Measurements from ENCODE around the gene SORBS2.

The SORBS2 gene

GRCh38 chr4:185797596-185798338 is 14.2 kb downstream of the SORBS2 start:
- H3K27ac ChIP-seq (ENCODE audit: low read length) = no peak overlapping the region
- H3K4me1 ChIP-seq (ENCODE audit: control insufficient read depth in 1 of 2, insufficient read depth in 2 of 2, low read length in 2 of 2) = no peaks in the 10 kb centered on the region
- H3K36me3 ChIP-seq (ENCODE audit: control insufficient read depth in 1 of 2, insufficient read depth in 2 of 2, low read length in 2 of 2) = no peaks in the 10 kb centered on the region
- no peaks in the 10 kb centered on the region for H3K9me3 ChIP-seq (ENCODE audit: control insufficient read depth in 1 of 2, low read length in 2 of 2)
- H3K4me3 ChIP-seq (ENCODE audit: low read depth in 1 of 2, low read length in 2 of 2) = no peak overlapping the region
- no peaks in the 10 kb centered on the region for H3K27me3 ChIP-seq (ENCODE audit: low read depth, low read length)

GRCh38 chr4:185797018-185797417 is 15.0 kb downstream of the SORBS2 start:
- no peak overlapping the region for H3K4me3 ChIP-seq (ENCODE audit: low read depth in 1 of 2, low read length in 2 of 2)
- no peaks in the 10 kb centered on the region for H3K4me1 ChIP-seq (ENCODE audit: control insufficient read depth in 1 of 2, insufficient read depth in 2 of 2, low read length in 2 of 2)
- H3K27me3 ChIP-seq (ENCODE audit: low read depth, low read length) = no peaks in the 10 kb centered on the region
- no peaks in the 10 kb centered on the region for H3K9me3 ChIP-seq (ENCODE audit: control insufficient read depth in 1 of 2, low read length in 2 of 2)
- H3K36me3 ChIP-seq (ENCODE audit: control insufficient read depth in 1 of 2, insufficient read depth in 2 of 2, low read length in 2 of 2) = no peaks in the 10 kb centered on the region
- H3K27ac ChIP-seq (ENCODE audit: low read length) = no peak overlapping the region

DNA sequence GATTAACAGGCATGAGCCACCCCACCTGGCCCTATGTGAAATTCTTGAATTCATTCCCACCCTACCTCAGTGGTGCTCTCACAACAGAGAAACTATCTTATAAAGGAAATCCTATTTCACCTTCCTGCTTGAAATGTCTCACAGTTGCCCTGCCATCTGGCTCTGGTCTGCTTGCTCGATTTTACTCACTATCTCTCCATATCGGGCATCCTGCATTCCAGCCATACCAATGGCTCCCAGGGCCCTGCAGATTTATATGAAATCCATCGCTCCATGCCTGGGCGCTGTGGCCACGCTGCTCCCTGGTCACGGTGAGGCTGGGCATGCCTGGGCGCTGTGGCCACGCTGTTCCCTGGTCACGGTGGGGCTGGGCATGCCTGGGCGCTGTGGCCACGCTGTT is 15.8 kb downstream of the SORBS2 start:
- no peak overlapping the region for H3K27ac ChIP-seq (ENCODE audit: low read length)
- H3K4me1 ChIP-seq (ENCODE audit: control insufficient read depth in 1 of 2, insufficient read depth in 2 of 2, low read length in 2 of 2) = no peaks in the 10 kb centered on the region
- H3K9me3 ChIP-seq (ENCODE audit: control insufficient read depth in 1 of 2, low read length in 2 of 2) = no peaks in the 10 kb centered on the region

GRCh38 chr4:185794637-185795036 is 17.4 kb downstream of the SORBS2 start:
- no peak overlapping the region for H3K4me3 ChIP-seq (ENCODE audit: low read depth in 1 of 2, low read length in 2 of 2)
- no peaks in the 10 kb centered on the region for H3K9me3 ChIP-seq (ENCODE audit: control insufficient read depth in 1 of 2, low read length in 2 of 2)
- no peaks in the 10 kb centered on the region for H3K27me3 ChIP-seq (ENCODE audit: low read depth, low read length)
- H3K27ac ChIP-seq (ENCODE audit: low read length) = no peak overlapping the region
- H3K4me1 ChIP-seq (ENCODE audit: control insufficient read depth in 1 of 2, insufficient read depth in 2 of 2, low read length in 2 of 2) = no peaks in the 10 kb centered on the region
- H3K36me3 ChIP-seq (ENCODE audit: control insufficient read depth in 1 of 2, insufficient read depth in 2 of 2, low read length in 2 of 2) = no peaks in the 10 kb centered on the region

More for the DNA sequence above, 15.8 kb downstream of the SORBS2 start:
- Histone ChIP-seq H3K27me3 (ENCODE audit: low read depth, low read length) (no peaks in the 10 kb centered on the region), H3K36me3 (ENCODE audit: control insufficient read depth in 1 of 2, insufficient read depth in 2 of 2, low read length in 2 of 2) (no peaks in the 10 kb centered on the region), H3K4me3 (ENCODE audit: low read depth in 1 of 2, low read length in 2 of 2) (no peak overlapping the region)

DNA sequence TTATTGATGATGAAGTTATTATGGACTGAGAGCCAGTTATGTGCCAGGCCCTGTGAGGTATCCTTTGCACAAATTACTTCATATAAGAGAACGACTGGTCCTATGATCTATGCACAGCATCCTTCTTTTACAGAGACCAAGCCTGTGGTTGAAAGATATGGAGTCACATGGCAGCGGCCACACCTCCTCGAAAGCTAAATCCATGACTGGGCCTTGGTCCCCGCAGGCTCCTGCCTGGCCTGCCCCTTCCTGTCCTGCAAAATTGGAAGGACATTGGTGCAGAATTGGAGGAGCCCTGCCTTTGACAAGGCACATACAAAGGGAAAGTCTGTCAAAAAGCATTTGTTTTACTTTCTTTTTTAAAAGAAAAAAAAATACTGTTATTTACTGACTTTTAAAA is 18.3 kb downstream of the SORBS2 start:
- H3K4me3 ChIP-seq (ENCODE audit: low read depth in 1 of 2, low read length in 2 of 2) = no peak overlapping the region

GRCh38 chr4:185793116-185793485 is 18.9 kb downstream of the SORBS2 start:
- Histone ChIP-seq H3K36me3 (ENCODE audit: control insufficient read depth in 1 of 2, insufficient read depth in 2 of 2, low read length in 2 of 2) (no peaks in the 10 kb centered on the region), H3K9me3 (ENCODE audit: control insufficient read depth in 1 of 2, low read length in 2 of 2) (no peaks in the 10 kb centered on the region), H3K4me1 (ENCODE audit: control insufficient read depth in 1 of 2, insufficient read depth in 2 of 2, low read length in 2 of 2) (no peaks in the 10 kb centered on the region), H3K27me3 (ENCODE audit: low read depth, low read length) (no peaks in the 10 kb centered on the region), H3K27ac (ENCODE audit: low read length) (no peak overlapping the region), H3K4me3 (ENCODE audit: low read depth in 1 of 2, low read length in 2 of 2) (no peak overlapping the region)

More for the DNA sequence above, 18.3 kb downstream of the SORBS2 start:
- Histone ChIP-seq H3K36me3 (ENCODE audit: control insufficient read depth in 1 of 2, insufficient read depth in 2 of 2, low read length in 2 of 2) (no peaks in the 10 kb centered on the region), H3K27ac (ENCODE audit: low read length) (no peak overlapping the region), H3K27me3 (ENCODE audit: low read depth, low read length) (no peaks in the 10 kb centered on the region), H3K4me1 (ENCODE audit: control insufficient read depth in 1 of 2, insufficient read depth in 2 of 2, low read length in 2 of 2) (no peaks in the 10 kb centered on the region), H3K9me3 (ENCODE audit: control insufficient read depth in 1 of 2, low read length in 2 of 2) (no peaks in the 10 kb centered on the region)

DNA sequence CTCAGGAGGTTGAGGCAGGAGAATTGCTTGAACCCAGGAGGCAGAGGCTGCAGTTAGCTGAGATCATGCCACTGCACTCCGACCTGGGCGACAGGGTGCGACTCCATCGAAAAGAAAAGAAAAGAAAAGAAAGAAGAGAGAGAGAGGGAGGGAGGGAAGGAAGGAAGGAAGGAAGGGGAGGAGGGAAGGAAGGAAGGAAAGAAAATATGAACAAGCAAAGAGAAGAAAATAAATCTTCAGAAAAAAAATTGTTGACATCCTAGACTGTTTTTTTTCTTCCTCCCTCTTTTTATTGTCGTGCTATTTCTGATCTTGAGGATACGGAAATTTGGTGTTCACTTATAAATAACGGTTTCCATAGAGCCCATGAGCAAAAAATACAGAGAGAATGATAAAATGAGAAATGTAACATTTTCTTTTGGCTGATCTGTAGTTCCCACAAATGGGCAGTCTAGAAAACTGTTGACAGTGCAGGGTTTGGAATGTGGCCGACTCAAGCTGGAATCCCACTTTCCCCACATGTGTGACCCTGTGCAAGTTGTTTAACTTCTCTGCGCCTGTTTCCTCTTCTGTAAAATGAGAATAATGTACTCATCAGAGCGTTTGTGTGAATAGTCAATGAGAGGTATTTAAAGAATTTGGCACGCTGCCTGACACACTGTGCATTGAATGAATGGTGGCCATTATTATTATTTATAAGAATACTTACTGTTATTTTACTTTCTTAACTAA is 19.4 kb downstream of the SORBS2 start:
- Histone ChIP-seq H3K4me1 (ENCODE audit: control insufficient read depth in 1 of 2, insufficient read depth in 2 of 2, low read length in 2 of 2) (no peaks in the 10 kb centered on the region), H3K9me3 (ENCODE audit: control insufficient read depth in 1 of 2, low read length in 2 of 2) (no peaks in the 10 kb centered on the region), H3K36me3 (ENCODE audit: control insufficient read depth in 1 of 2, insufficient read depth in 2 of 2, low read length in 2 of 2) (no peaks in the 10 kb centered on the region), H3K27me3 (ENCODE audit: low read depth, low read length) (no peaks in the 10 kb centered on the region), H3K4me3 (ENCODE audit: low read depth in 1 of 2, low read length in 2 of 2) (no peak overlapping the region), H3K27ac (ENCODE audit: low read length) (no peak overlapping the region)

- Histone ChIP-seq H3K4me1 (ENCODE audit: control insufficient read depth in 1 of 2, insufficient read depth in 2 of 2, low read length in 2 of 2) (peaks cover 0 to 8% of the 10 kb centered on the region in 2 donors), H3K36me3 (ENCODE audit: control insufficient read depth in 1 of 2, insufficient read depth in 2 of 2, low read length in 2 of 2) (no peaks in the 10 kb centered on the region), H3K9me3 (ENCODE audit: control insufficient read depth in 1 of 2, low read length in 2 of 2) (no peaks in the 10 kb centered on the region), H3K27ac (ENCODE audit: low read length) (no peak overlapping the region), H3K4me3 (ENCODE audit: low read depth in 1 of 2, low read length in 2 of 2) (no peak overlapping the region), H3K27me3 (ENCODE audit: low read depth, low read length) (no peaks in the 10 kb centered on the region)
Observed at GRCh38 chr4:185787926-185788679, 23.9 kb downstream of the SORBS2 start.

DNA sequence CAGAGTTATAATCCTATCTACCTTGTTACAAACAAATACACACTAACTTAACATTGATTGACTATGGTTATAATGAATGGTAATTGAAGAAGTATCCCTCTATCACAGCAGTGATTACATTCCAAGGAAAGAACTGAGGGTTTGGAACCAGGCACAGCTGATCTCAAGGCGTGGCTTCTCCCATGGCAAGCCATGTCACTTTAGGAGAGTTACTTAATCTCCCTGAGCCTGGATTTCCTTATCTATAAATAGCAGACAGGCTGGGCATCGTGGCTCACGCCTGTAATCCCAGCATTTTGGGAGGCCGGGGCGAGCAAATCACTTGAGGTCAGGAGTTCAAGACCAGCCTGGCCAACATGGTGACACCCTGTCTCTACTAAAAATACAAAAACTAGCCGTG is 25.6 kb downstream of the SORBS2 start:
- no peak overlapping the region for H3K27ac ChIP-seq (ENCODE audit: low read length)
- H3K4me1 ChIP-seq (ENCODE audit: control insufficient read depth in 1 of 2, insufficient read depth in 2 of 2, low read length in 2 of 2) = peaks cover 0 to 8% of the 10 kb centered on the region in 2 donors
- H3K4me3 ChIP-seq (ENCODE audit: low read depth in 1 of 2, low read length in 2 of 2) = no peak overlapping the region
- no peaks in the 10 kb centered on the region for H3K27me3 ChIP-seq (ENCODE audit: low read depth, low read length)
- H3K36me3 ChIP-seq (ENCODE audit: control insufficient read depth in 1 of 2, insufficient read depth in 2 of 2, low read length in 2 of 2) = no peaks in the 10 kb centered on the region
- H3K9me3 ChIP-seq (ENCODE audit: control insufficient read depth in 1 of 2, low read length in 2 of 2) = no peaks in the 10 kb centered on the region

- Histone ChIP-seq H3K4me1 (ENCODE audit: control insufficient read depth in 1 of 2, insufficient read depth in 2 of 2, low read length in 2 of 2) (peaks cover 0 to 8% of the 10 kb centered on the region in 2 donors), H3K4me3 (ENCODE audit: low read depth in 1 of 2, low read length in 2 of 2) (no peak overlapping the region), H3K27ac (ENCODE audit: low read length) (no peak overlapping the region), H3K9me3 (ENCODE audit: control insufficient read depth in 1 of 2, low read length in 2 of 2) (no peaks in the 10 kb centered on the region), H3K27me3 (ENCODE audit: low read depth, low read length) (no peaks in the 10 kb centered on the region), H3K36me3 (ENCODE audit: control insufficient read depth in 1 of 2, insufficient read depth in 2 of 2, low read length in 2 of 2) (no peaks in the 10 kb centered on the region)
Observed at GRCh38 chr4:185783574-185783973, 28.4 kb downstream of the SORBS2 start.

- Histone ChIP-seq H3K4me3 (ENCODE audit: low read depth in 1 of 2, low read length in 2 of 2) (no peak overlapping the region), H3K36me3 (ENCODE audit: control insufficient read depth in 1 of 2, insufficient read depth in 2 of 2, low read length in 2 of 2) (no peaks in the 10 kb centered on the region), H3K27me3 (ENCODE audit: low read depth, low read length) (no peaks in the 10 kb centered on the region), H3K27ac (ENCODE audit: low read length) (no peak overlapping the region), H3K9me3 (ENCODE audit: control insufficient read depth in 1 of 2, low read length in 2 of 2) (no peaks in the 10 kb centered on the region), H3K4me1 (ENCODE audit: control insufficient read depth in 1 of 2, insufficient read depth in 2 of 2, low read length in 2 of 2) (peaks cover 0 to 8% of the 10 kb centered on the region in 2 donors)
Observed at GRCh38 chr4:185782523-185782922, 29.5 kb downstream of the SORBS2 start.

Data from muscle layer of duodenum (tissue), 2 donors.